Caco-2 (cell line): ENCODE data around the gene ZNF609. TPM values are rescaled to one million over a fixed set of nuclear protein-coding genes. Genes with fewer than 3 reads are reported as not detected.

ENCODE experiments used
- BruUV-seq: library from RNA; stranded (reverse); fragments of 400-500 nt; replicated peaks from 2 replicates; lab custom pipeline; 2021; lab: Mats Ljungman, UMichigan
- CTCF ChIA-PET: fragments of 300-600 bp; sonication (Branson Sonifier 250); formaldehyde crosslinking; loops from one replicate; lab custom pipeline; 2022; ENCODE audit warnings: antibody characterized with exemption; lab: Charles Lee
- POLR2A ChIA-PET: fragments of 300-600 bp; sonication (Branson Sonifier 250); formaldehyde crosslinking; loops from one replicate; lab custom pipeline; 2022; ENCODE audit warnings: antibody characterized with exemption; lab: Charles Lee
- DNase-seq, 2 experiments: peaks; one replicate each; pipeline versions ENCODE4 v3.0.0 to v3.0.0-alpha.2; 2020 to 2022
- H3K27me3 ChIP-seq: replicated peaks from 2 replicates; pipeline ENCODE4 v1.6.0; 2011; ENCODE audit warnings: low read length; ENCODE audit not compliant: control insufficient read depth, insufficient read depth
- H3K36me3 ChIP-seq: 2 replicates; pipeline ENCODE4 v1.5.1; 2011; ENCODE audit warnings: low read length; ENCODE audit not compliant: control insufficient read depth, insufficient read depth
- H3K4me1 ChIP-seq: fragments of 250-450 bp; sonication (Bioruptor Pico); 2 replicates; pipeline ENCODE4 v1.5.1; 2020; ENCODE audit warnings: mild to moderate bottlenecking
- H3K4me3 ChIP-seq: 2 replicates; pipeline ENCODE4 v1.5.1; 2011; ENCODE audit warnings: low read depth, mild to moderate bottlenecking, control low read depth, low read length
- H3K9me3 ChIP-seq: fragments of 250-450 bp; sonication (Bioruptor Pico); 2 replicates; pipeline ENCODE4 v1.5.1; 2020; ENCODE audit warnings: mild to moderate bottlenecking, moderate library complexity
- H3K27ac Mint-ChIP-seq: one replicate; pipeline ENCODE4 v1.8.0; 2022; ENCODE audit warnings: mixed read lengths; ENCODE audit not compliant: unreplicated experiment
- H3K27me3 Mint-ChIP-seq: one replicate; pipeline ENCODE4 v1.8.0; 2022; ENCODE audit warnings: mixed read lengths; ENCODE audit not compliant: insufficient read depth, unreplicated experiment
- H3K36me3 Mint-ChIP-seq: one replicate; pipeline ENCODE4 v1.8.0; 2022; ENCODE audit warnings: mild to moderate bottlenecking, mixed read lengths; ENCODE audit not compliant: insufficient read depth, unreplicated experiment
- H3K4me1 Mint-ChIP-seq: one replicate; pipeline ENCODE4 v1.8.0; 2022; ENCODE audit warnings: low read depth, mixed read lengths; ENCODE audit not compliant: unreplicated experiment
- H3K4me3 Mint-ChIP-seq: one replicate; pipeline ENCODE4 v1.8.0; 2022; ENCODE audit warnings: mild to moderate bottlenecking, moderate library complexity, mixed read lengths; ENCODE audit not compliant: unreplicated experiment
- H3K9me3 Mint-ChIP-seq: one replicate; pipeline ENCODE4 v1.8.0; 2022; ENCODE audit warnings: mixed read lengths; ENCODE audit not compliant: unreplicated experiment
- intact Hi-C: fragments of 100-400 bp; cut with micrococcal nuclease; formaldehyde crosslinking; loops from one replicate; pipeline ENCODE4 v1.10.0; 2022; ENCODE audit not compliant: unreplicated experiment
- total RNA-seq: library from RNA; stranded (reverse); gene quantifications from 2 replicates; pipeline ENCODE4 v1.2.3, GENCODE V29; 2022
- TF ChIP-seq, protein P1 (sequence below), 2 experiments: fragments of 200-600 bp in 1 of 2; IDR thresholded peaks; 1 replicate in 1 of 2; 2 replicates in 1 of 2; pipeline versions ENCODE4 v1.5.1 to v1.8.0; 2011 to 2022; ENCODE audit warnings: antibody characterized with exemption in 1 of 2, control low read depth in 1 of 2, inconsistent platforms in 1 of 2, low read depth in 1 of 2, low read length in 1 of 2, mild to moderate bottlenecking in 1 of 2, moderate library complexity in 1 of 2; ENCODE audit not compliant: insufficient read depth in 1 of 2, severe bottlenecking in 1 of 2, unreplicated experiment in 1 of 2

The ZNF609 gene
- total RNA-seq, 1 experiment from 2014 or later: 30.1 TPM

DNA sequence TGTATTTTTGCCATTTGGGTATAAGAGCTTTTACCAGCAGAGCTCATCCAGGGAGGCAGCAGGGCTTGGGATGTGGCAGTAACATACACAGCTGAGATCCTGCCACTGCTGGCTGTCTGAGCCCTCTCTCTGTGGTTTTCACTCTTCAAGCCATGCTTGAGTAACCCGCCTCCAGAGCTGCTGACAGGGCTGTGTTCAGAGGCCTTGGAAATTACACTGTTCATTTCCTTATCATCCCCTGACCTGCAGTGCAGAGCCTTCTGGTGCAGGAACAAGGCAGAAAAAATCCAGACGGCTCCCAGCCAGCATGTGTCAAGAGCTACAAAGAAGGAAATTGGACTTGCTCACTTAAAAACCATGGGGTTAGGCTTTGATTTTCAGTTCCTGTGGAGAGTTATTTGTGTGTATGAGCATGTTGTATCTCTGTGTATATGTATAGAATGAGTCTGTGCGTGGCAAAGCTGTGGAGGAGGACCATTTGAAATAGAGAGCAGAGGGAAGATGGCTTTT, 47.0 kb downstream of the ZNF609 start:
- H3K36me3 ChIP-seq: no peaks in the 10 kb centered on the region
- DNase-seq: peak; percentile 44 to 56
- ChIA-PET CTCF (no interaction called here), POLR2A (interaction anchor here (0.6 kb wide), 1 partner anchor 128 kb away, joined by 3 read pairs; no protein-coding TSS in a partner anchor)
- no TSS peak for BruUV-seq
- H3K4me1 Mint-ChIP-seq: peaks cover 38% of the 10 kb centered on the region
- H3K4me1 ChIP-seq: peaks cover 32% of the 10 kb centered on the region
- H3K4me3 Mint-ChIP-seq: peak overlapping the region; percentile 34
- H3K9me3 ChIP-seq: no peaks in the 10 kb centered on the region
- peak overlapping the region; percentile 63 for H3K27ac Mint-ChIP-seq
- H3K27me3 Mint-ChIP-seq: no peaks in the 10 kb centered on the region
- TF ChIP-seq, protein P1, sequence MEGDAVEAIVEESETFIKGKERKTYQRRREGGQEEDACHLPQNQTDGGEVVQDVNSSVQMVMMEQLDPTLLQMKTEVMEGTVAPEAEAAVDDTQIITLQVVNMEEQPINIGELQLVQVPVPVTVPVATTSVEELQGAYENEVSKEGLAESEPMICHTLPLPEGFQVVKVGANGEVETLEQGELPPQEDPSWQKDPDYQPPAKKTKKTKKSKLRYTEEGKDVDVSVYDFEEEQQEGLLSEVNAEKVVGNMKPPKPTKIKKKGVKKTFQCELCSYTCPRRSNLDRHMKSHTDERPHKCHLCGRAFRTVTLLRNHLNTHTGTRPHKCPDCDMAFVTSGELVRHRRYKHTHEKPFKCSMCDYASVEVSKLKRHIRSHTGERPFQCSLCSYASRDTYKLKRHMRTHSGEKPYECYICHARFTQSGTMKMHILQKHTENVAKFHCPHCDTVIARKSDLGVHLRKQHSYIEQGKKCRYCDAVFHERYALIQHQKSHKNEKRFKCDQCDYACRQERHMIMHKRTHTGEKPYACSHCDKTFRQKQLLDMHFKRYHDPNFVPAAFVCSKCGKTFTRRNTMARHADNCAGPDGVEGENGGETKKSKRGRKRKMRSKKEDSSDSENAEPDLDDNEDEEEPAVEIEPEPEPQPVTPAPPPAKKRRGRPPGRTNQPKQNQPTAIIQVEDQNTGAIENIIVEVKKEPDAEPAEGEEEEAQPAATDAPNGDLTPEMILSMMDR (IDR thresholded peaks at IDR 0.05; ENCODE audit: insufficient read depth in 1 of 2, low read depth in 1 of 2, low read length in 1 of 2, severe bottlenecking in 1 of 2, unreplicated experiment in 1 of 2): no peak
- intact Hi-C loops: loop anchor here (5.0 kb wide), 2 partner anchors 60 to 145 kb away; no protein-coding TSS in a partner anchor
- no peak overlapping the region for H3K4me3 ChIP-seq
- H3K36me3 Mint-ChIP-seq: peaks cover 6% of the 10 kb centered on the region
- H3K9me3 Mint-ChIP-seq: no peaks in the 10 kb centered on the region
- no peaks in the 10 kb centered on the region for H3K27me3 ChIP-seq

DNA sequence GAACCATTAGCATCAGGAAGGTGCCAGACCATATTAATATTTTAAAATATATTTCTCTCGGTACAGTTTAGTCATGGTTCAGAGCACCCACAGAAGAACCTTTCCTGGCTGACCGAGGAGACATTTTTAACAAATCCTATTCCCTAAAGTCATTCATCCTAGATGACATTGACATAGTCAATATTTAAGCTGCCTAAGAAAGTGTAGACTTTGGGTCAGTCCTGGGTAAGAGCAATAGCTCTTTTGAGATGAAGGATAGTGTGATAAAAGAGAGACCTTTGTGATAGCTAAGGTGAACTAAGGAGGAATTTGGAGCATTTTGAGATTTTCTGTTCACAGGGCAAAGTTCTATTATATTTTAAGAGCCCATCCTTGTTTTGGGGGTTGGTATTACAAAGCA, 47.5 kb downstream of the ZNF609 start:
- intact Hi-C loops: loop anchor here (5.0 kb wide), 2 partner anchors 59 to 144 kb away; no protein-coding TSS in a partner anchor

GRCh38 chr15:64513823-64514222, 53.4 kb downstream of the ZNF609 start:
- POLR2A ChIA-PET: no interaction called here

More for the DNA sequence above, 47.5 kb downstream of the ZNF609 start:
- Mint-ChIP-seq H3K27ac (peak overlapping the region; percentile 63), H3K4me1 (peaks cover 36% of the 10 kb centered on the region), H3K4me3 (peak overlapping the region; percentile 34), H3K36me3 (peaks cover 5% of the 10 kb centered on the region), H3K9me3 (no peaks in the 10 kb centered on the region), H3K27me3 (no peaks in the 10 kb centered on the region)
- CTCF ChIA-PET: no interaction called here
- no TSS peak for BruUV-seq
- TF ChIP-seq, protein P1 (IDR thresholded peaks at IDR 0.05; ENCODE audit: insufficient read depth in 1 of 2, low read depth in 1 of 2, low read length in 1 of 2, severe bottlenecking in 1 of 2, unreplicated experiment in 1 of 2): no peak
- H3K9me3 ChIP-seq: no peaks in the 10 kb centered on the region
- no peaks in the 10 kb centered on the region for H3K36me3 ChIP-seq
- POLR2A ChIA-PET: interaction anchor here (0.6 kb wide), 1 partner anchor 128 kb away, joined by 3 read pairs; no protein-coding TSS in a partner anchor
- no peak overlapping the region for H3K4me3 ChIP-seq
- H3K4me1 ChIP-seq: peaks cover 32% of the 10 kb centered on the region
- peak in 1 of 2 experiments; percentile 10 for DNase-seq
- H3K27me3 ChIP-seq: no peaks in the 10 kb centered on the region

More at GRCh38 chr15:64513823-64514222, 53.4 kb downstream of the ZNF609 start:
- intact Hi-C loops: no loop called here
- Mint-ChIP-seq H3K27ac (peak overlapping the region; percentile 30), H3K4me1 (peaks cover 14% of the 10 kb centered on the region), H3K27me3 (no peaks in the 10 kb centered on the region), H3K36me3 (peaks cover 5% of the 10 kb centered on the region), H3K9me3 (no peaks in the 10 kb centered on the region), H3K4me3 (no peak overlapping the region)
- Histone ChIP-seq H3K36me3 (no peaks in the 10 kb centered on the region), H3K9me3 (no peaks in the 10 kb centered on the region), H3K4me1 (peaks cover 15% of the 10 kb centered on the region), H3K4me3 (no peak overlapping the region), H3K27me3 (no peaks in the 10 kb centered on the region)
- CTCF ChIA-PET: interaction anchor here (1.0 kb wide), 1 partner anchor 140 kb away, joined by 3 read pairs; no protein-coding TSS in a partner anchor
- no peak for DNase-seq
- TF ChIP-seq, protein P1 (IDR thresholded peaks at IDR 0.05; ENCODE audit: insufficient read depth in 1 of 2, low read depth in 1 of 2, low read length in 1 of 2, severe bottlenecking in 1 of 2, unreplicated experiment in 1 of 2): no peak
- BruUV-seq: no TSS peak
